ENCODE measurements around the gene DTNB. TPM values are rescaled to one million over a fixed set of nuclear protein-coding genes. Genes with fewer than 3 reads are reported as not detected.
"Not testable (repeated sequence)": the region's sequence is repeated elsewhere in the genome, so short reads cannot be mapped to it uniquely, and the experiment has no call there.

DTNB gene
- total RNA-seq, 1 donor from 2014 or later, result 5.9 TPM

DNA sequence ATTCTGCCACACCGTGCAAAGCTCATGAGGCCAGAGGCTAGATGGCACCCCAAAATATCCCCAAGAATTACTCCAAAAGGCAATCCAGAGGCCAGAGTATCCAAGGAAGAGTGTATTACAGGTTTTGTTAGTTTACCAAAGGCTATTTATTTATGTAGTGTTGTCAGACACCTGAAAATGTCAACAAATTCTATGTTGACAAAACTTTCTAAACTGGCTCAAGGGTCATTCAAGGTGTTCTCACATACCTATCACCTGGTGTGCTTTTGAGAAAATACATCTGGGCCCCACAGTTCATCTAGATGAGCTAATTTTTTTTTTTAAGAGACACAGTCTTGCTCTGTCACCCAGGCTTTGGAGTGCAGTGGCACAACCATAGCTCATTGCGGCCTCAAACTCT is 12.4 kb upstream of the DTNB start:
- intact Hi-C loops (cut with micrococcal nuclease), result no loop called here
- ATAC-seq, result no peak
- DNase-seq, result no peak

DNA sequence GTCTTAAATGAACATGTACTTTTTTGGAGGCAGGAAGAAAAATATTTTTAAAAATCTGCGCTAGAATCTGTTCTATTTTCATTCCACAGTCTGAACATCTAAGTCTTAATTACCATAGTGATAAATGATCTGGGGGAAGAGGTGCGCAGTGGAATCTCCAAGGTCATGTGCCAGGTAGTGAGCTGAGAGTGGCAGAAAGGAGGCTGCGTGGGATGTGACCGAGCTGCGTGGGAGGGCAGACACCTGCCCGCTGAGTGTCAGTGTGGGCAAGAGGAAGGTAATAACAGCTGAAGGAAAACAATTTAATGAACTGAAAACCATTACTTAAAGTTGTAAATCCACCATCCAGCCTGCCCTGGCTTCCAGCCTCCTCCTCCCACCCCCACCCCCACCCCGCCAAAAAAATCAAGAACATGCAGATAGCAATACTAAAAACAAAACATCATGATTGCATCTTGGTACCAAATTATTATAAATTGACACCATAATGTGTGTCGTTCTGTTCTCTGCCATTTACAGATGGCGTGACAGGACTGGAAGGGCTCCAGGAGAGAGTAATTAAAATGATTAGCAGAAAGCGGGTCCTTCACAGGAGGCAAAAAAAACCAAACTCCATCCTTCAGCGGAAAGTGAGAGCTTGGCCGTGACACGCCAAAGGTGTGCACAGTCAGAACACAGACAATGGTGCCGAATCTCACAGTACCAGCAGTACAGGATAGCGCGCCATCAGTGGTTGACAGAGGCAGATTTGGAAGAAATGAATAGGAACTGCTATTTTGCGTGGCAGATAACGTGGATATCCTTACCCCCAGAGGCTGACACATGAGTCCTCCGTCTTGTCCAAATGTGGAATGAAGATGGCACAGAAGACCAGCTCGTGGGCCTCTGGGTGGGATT is 11.4 kb upstream of the DTNB start:
- ATAC-seq, result no peak

DNA sequence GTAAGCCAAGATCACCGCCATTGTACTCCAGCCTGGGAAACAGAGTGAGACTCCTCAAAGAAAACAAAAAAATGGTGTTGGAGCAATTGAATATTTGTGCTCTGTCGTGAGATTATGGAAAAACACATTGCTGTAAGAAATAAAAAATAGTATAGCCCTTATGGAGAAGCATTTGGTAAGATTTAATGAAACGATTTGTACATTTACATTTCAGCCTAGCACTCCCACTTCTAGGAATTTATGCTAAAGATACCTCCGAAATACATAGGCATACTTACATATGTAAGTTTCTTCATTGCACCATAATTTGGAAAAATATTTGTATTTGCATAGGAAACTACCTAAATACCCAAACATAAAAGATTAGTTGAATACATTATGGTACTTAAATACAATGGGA is 8.7 kb upstream of the DTNB start:
- no peak for DNase-seq
- ATAC-seq, result no peak
- intact Hi-C loops (cut with micrococcal nuclease), result no loop called here

More for the DNA sequence above, 11.4 kb upstream of the DTNB start:
- DNase-seq, result no peak
- intact Hi-C loops (cut with micrococcal nuclease), result no loop called here

DNA sequence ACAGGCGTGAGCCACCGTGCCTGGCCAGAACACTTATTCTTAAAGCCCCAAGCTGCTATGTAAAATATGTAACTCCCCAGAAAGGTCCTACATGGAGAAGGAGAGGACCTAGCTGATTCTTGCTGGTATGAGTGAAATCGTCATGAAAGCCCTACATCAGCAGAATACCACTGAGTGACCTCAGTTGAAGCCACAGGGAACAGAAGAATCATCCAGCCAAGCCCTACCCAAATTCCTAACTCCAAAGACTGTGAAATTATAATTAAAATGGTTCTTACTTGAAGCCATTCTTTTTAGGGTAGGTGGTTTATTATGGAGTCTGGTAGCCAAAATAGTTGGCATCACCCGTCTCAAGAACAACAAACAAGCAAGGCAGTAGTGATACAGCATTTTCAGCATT is 4.5 kb upstream of the DTNB start:
- no peak for DNase-seq
- intact Hi-C loops (cut with micrococcal nuclease), result no loop called here
- no peak for ATAC-seq

DNA sequence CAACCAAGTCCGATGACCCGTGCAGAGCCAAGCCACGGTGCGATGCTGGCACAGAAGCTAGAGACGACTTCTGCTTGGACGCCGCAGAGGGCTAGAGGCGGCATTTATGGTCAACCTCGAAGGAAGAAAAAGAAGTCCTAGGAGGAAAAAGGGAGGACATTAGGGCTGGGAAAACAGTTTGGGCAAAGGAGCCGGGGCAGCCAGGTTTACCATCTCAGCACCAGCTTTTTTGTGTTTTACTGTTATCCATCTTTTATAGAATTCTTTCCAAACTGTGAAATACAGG is 643 bp upstream of the DTNB start:
- ATAC-seq (no peak), DNase-seq (no peak)
- intact Hi-C loops (cut with micrococcal nuclease), result no loop called here

DNA sequence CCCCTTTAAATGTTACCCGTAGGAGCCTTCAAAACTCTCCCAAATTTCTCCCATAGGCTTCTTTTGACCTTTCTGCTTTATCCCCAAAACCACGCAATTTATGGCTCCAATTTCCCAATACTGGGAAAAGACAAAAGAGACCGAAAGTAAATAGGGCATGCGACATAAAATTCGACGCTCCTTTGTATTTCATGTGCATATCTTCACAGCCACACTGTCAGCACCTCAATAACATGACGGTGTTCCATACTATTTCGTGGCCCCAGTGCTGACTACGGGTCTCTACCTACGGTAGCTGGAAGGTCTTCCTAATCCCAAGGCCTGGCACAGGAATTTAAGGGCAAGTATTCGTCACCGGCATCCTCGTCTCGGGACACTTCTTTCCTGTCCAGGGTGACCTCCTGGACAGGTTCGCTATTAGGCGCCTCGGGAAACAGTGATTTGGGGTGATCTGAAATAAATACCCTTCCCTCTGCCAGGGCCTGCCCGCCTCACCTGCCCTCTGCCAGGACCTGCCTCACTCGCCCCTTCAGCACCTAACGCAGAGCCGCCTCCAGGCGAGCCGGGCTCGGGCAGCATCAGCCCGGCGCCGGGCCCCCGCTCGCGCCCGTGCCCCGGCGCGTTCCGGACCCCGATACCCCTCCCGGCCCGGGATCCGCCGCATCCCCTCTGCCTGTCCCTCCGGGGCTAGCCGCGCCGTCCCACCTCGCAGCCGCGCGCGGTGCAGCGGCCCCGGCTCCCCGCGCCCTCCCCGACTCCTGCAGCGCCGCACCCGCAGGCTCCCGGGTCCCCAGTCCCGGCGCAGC is 680 bp downstream of the DTNB start:
- DNase-seq, result peak; percentile 66
- intact Hi-C loops (cut with micrococcal nuclease), result no loop called here
- peak; percentile 66 for ATAC-seq

DNA sequence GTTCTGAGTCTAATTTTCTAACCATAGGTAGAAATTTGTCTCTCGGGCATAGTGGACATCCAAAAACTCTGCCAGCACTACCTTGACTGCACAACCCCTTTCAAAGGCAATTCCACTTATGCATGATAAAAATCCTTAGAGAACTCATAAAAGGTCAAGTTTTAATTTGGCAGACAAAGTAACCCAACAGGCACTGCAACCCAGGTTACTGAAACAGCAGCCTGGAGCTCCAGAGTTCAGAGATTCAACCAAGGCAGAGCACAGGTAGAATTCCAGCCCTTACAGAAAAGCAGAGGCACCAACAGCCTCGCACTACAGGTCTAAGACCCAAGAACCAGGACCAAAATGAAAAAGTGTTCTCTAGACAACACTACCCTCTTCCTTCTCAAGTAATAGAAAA is 1.8 kb downstream of the DTNB start:
- intact Hi-C loops (cut with micrococcal nuclease), result no loop called here
- DNase-seq, result no peak
- no peak for ATAC-seq

DNA sequence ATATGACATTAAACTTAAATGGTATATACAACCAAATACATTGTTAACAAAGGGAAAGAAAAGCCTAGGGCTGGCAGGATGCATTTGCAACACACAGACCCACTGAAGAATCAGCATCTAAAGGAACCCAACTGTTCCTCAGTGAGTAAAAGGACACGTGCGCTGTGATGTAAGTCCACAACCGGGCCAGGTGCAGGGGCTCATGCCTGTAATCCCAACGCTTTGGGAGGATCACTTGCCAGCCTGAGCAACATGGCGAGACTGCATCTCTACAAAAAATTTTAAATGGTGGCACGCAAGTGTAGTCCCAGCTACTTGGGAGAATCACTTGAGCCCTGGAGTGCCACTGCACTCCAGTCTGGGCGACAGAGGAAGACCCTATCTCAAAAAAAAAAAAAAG is 3.9 kb downstream of the DTNB start:
- ATAC-seq (no peak), DNase-seq (no peak)
- intact Hi-C loops (cut with micrococcal nuclease), result loop anchor here (10.0 kb wide), 1 partner anchor 65 kb away; no protein-coding TSS in a partner anchor

DNA sequence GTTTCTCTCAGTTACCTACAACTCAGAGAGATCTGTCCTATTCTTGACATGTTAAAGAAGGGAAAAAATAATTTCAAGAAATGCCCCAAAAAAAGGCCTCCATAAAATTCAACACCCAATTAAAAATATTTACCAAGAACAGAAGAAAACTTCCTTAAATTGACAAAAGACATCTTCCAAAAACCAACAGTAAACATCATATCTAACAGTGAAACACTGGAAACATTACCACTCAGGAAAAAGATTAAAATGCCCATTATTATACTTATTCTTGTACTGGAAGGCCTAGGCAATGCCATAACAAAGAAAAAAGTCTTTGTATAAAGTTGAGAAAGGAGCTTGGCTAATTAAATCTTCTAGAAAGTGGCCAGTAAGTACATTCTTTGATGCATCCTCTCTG is 7.2 kb downstream of the DTNB start:
- DNase-seq (no peak), ATAC-seq (no peak)
- intact Hi-C loops (cut with micrococcal nuclease), result loop anchor here (10.0 kb wide), 1 partner anchor 61 kb away; no protein-coding TSS in a partner anchor

DNA sequence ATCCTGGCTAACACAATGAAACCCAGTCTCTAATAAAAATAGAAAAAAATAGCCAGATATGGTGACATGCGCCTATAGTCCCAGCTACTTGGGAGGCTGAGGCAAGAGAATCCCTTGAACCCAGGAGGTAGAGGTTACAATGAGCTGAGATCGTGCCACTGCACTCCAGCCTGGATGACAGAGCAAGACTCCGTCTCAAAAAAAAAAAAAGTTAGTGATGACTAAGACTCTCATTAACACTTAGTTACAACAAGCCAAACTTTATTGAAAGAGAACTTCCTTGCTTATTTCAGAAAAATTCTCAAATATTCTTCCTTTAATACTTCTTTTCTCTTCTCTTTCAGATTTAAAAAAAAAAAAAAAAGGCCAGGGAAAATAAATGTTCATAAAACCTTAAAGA is 7.9 kb downstream of the DTNB start:
- intact Hi-C loops (cut with micrococcal nuclease), result loop anchor here (10.0 kb wide), 1 partner anchor 61 kb away; no protein-coding TSS in a partner anchor
- ATAC-seq, result not testable (repeated sequence)

DNA sequence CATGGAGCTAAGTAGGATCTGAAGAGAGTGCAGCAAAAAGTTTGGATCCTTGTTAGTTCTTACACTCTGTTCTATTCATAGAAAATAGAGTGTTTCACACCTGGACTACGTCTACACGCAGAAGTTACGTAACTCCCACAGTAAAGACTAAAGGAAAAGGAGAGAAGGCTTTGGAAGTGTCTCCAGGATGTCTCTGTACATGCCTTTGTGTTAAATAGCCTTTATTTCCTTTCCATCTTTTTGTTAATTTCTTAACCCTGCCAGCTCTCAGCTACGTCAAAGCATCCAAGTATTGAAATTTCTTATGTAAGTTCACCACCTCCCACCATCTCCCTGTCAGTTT is 8.4 kb downstream of the DTNB start:
- ATAC-seq, result no peak
- intact Hi-C loops (cut with micrococcal nuclease), result loop anchor here (10.0 kb wide), 1 partner anchor 60 kb away; no protein-coding TSS in a partner anchor
- DNase-seq, result no peak

More for the DNA sequence above, 7.9 kb downstream of the DTNB start:
- not testable (repeated sequence) for DNase-seq

DNA sequence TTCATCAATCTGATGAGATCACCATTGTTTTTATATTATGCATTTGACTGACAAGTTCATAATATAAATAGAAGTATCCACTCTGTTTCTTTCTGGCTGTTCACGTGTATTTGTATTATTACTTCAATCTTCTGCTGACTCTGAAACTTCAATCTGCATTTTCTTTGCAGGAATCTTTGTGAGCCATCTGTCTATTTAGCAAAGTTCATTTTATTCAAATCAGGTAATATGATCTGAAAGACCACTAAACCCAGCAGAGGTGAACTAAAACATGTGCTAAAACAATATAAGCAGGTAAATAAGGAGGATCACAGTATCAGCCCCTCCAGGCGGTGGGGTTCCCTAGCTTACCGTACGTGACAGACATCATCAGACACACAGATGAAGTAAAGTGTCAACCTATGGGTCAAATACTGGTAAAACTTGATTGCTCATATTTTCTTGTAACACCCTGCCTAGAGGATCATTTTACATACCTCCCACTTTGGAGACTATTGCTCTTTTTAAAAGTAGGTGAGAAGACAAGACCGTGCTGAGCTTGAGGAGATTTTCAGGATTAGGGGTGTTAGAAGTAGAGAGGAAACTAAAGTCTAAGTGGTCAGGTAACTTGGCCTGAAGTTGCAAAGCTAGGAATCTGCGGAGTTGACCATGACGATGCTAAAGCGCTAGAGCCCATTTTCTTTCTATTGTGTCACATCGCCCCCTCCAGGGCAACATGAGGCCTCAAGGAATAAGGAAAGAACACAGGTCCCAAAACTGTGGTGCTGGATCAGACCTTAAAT is 9.0 kb downstream of the DTNB start:
- DNase-seq (no peak), ATAC-seq (peak; percentile 82)
- intact Hi-C loops (cut with micrococcal nuclease), result loop anchor here (10.0 kb wide), 1 partner anchor 60 kb away; no protein-coding TSS in a partner anchor

DNA sequence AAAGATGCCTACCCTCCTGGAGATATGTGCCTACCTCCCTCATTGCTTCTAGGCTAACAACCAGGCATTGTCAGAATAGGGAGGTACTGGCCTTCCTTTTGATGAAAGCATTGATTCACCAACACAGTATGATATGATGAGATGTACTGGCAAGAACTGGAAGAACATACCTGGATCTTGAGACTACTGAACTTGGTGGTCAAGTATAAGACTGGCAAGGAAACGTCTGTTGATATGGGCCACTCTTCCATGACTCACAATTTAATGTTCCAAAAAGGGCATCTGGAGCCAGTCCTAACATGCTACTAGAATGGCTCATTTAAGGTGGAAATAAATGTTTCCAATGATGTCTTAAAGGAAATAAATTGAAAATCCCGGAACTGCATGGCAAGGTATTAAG is 18.1 kb downstream of the DTNB start:
- no peak for DNase-seq
- no peak for ATAC-seq
- intact Hi-C loops (cut with micrococcal nuclease), result no loop called here

DNA sequence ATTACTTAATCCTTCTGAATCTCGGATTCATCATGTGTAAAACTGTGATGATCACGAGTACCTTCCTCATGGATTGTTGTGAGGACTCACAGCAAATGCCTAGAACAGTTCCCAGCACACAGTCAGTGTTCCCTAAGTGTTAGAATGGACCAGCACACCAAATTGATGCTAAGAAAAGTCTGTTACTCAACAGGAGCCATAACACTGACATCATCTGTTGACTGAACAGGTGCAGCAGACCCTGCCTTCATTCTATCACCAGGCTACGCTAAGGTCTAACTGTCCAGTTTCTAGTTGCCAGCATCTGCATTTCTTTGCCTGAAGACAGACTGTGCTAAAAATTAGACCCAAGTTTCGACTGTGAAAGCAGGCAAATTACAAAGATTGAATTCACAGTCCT is 18.6 kb downstream of the DTNB start:
- DNase-seq (no peak), ATAC-seq (no peak)
- intact Hi-C loops (cut with micrococcal nuclease), result no loop called here

DNA sequence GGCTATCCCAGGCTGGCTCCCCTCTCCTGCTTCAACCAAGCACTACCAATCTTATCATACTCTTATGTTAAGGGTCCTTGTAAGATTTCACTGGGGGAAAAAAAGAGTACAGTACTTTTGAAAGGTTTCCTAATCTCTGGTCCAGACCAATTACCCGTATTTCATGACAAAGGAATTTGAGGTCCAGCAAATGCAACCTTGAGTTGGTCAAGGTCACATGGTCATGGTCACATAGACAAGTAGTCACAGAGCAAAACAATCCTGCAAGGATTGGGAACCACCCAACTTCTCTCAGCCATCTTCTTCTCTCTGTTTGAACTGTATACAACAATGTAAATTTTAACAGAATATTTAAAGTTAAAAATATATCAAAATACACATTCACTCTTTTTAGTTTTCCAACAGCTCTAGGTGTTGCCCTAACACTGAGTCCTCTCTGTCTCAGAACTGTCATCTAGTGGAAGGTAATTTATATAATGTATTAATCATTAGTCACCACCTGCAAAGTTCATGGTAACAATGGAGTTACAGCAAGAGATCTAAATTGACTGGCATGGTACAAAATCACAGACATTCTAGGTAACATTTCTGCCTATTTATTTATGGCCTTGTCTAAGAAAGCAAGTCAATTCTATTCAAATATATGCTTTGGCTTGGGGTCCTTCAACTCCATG is 21.5 kb downstream of the DTNB start:
- intact Hi-C loops (cut with micrococcal nuclease), result no loop called here
- DNase-seq (no peak), ATAC-seq (no peak)

DNA sequence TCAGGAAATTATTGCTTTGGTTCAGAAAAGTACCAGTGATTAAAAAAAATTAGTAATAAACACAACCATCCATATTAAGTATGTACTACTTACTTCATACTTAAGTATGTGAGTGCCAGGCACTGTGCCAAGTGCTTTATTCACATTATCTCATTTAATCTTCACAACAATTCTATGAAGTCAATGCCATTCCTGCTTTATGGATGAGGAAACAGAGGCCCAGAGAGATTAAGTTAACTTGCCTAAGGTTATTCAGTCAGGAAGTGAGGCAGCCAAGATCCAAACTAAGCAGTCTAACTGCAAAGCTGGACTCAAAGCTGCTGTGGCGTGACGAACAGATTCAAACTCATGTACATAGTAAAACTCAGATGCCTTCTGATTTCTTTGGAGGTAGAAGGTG is 22.3 kb downstream of the DTNB start:
- ATAC-seq, result no peak
- intact Hi-C loops (cut with micrococcal nuclease), result no loop called here

DNA sequence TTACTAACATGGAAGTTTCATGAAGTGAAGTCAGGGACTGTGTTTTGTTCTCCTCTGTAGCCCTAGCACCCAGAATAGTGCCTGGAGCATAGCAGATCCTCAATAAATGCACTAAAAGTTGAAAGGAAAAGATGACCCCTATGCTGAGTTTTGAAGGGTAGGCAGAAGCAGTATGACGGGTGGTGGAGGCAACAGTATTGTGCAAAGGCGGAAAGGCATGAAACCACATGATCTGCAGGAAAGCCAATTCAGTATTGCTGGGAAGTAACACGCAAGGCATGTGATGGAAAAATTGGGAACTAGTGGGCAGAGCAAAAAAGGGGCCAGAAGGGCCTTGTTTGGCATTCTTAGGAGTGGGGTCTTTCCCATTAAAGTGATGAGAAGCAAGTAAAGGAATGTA is 23.1 kb downstream of the DTNB start:
- DNase-seq (no peak), ATAC-seq (no peak)
- intact Hi-C loops (cut with micrococcal nuclease), result no loop called here

More for the DNA sequence above, 22.3 kb downstream of the DTNB start:
- DNase-seq, result no peak

DNA sequence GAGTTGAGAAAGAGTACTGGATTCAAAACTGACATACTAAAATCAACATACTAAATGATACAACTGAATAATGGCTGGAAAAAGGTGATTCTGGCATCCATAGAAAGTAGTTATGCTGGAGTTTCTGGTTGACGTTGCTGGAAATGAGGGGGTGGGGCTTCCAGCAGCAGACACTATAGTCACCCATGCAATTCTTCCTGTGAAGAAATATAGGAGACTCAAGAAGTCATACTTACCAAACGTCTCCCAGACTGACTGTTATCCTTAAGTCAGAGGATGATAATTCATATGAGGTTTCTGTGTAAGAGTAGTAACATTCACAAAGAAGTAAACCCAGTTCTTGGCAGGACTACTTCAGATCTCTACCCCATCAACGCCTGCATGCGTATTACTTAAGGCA is 23.6 kb downstream of the DTNB start:
- ATAC-seq, result no peak
- intact Hi-C loops (cut with micrococcal nuclease), result no loop called here
- DNase-seq, result no peak

DNA sequence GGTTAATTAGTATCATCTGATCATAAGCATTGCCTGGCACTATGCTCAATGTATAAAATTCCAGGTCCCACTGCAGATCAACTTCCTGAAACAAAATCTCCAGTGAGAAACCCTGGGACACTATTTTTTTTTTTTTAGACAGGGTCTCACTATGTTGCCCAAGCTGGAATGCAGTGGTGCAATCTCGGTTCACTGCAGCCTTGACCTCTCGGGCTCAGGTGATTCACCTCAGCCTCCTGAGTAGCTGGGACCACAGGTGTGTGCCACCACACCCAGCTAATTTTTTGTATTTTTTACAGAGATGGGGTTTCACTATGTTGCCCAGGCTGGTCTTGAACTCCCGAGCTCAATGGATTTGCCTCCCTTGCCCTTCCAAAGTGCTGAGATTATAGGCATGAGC is 31.1 kb downstream of the DTNB start:
- DNase-seq, result no peak
- ATAC-seq, result no peak
- intact Hi-C loops (cut with micrococcal nuclease), result no loop called here
